HCT116 (cell line): ENCODE measurements around the gene STRAP. TPM values are rescaled to one million over a fixed set of nuclear protein-coding genes. Genes with fewer than 3 reads are reported as not detected.

Experiments
- ATAC-seq: fragments of 200-7000 bp; cut with Tn5 transposase; 2 replicates; pipeline ENCODE4 v1.9.1; 2020; ENCODE audit warnings: mild to moderate bottlenecking, moderate library complexity
- BruUV-seq: library from RNA; stranded (reverse); fragments of 400-500 nt; replicated peaks from 2 replicates; lab custom pipeline; 2021; lab: Mats Ljungman, UMichigan
- CTCF ChIA-PET: fragments of 300-600 bp; sonication (Branson Sonifier 250); formaldehyde crosslinking; loops from one replicate; lab custom pipeline; 2021; ENCODE audit warnings: antibody characterized with exemption; lab: Charles Lee
- POLR2A ChIA-PET: fragments of 300-600, 350-600 bp; sonication (Branson Sonifier 250); formaldehyde crosslinking; loops from one replicate; lab custom pipeline; 2021; ENCODE audit warnings: antibody characterized with exemption; lab: Charles Lee
- RAD21 ChIA-PET, 2 experiments: fragments of 300-600 bp; sonication (Branson Sonifier 250); formaldehyde crosslinking; loops; one replicate each; lab custom pipeline; 2023; ENCODE audit warnings: low total read pairs in 2 of 2; ENCODE audit not compliant: uncharacterized antibody in 2 of 2, unreplicated experiment in 2 of 2, low non-redundant PET in 1 of 2; lab: Charles Lee
- DNase-seq: peaks from one replicate; pipeline ENCODE4 v3.0.0-alpha.2; 2010; ENCODE audit warnings: low read depth, low spot score
- H2AFZ ChIP-seq: fragments of 200-600 bp; shearing (Covaris generic), sonication (generic); 2 replicates; pipeline ENCODE4 v1.6.1; 2017; ENCODE audit warnings: low read depth, mixed run types, mixed read lengths, antibody characterized with exemption, low read length; ENCODE audit not compliant: poor library complexity, severe bottlenecking
- H3K27ac ChIP-seq: 2 replicates; pipeline ENCODE4 v1.5.1; 2012; ENCODE audit warnings: low read depth, low read length
- H3K27me3 ChIP-seq: fragments of 200-600 bp; sonication (generic); 2 replicates; pipeline ENCODE4 v1.6.1; 2016; ENCODE audit warnings: mixed run types, low read length, mixed read lengths; ENCODE audit not compliant: insufficient read depth
- H3K36me3 ChIP-seq, 2 experiments: fragments of 200-500 bp in 1 of 2; fragments of 200-600 bp in 1 of 2; sonication (Bioruptor generic) in 1 of 2; sonication (generic) in 1 of 2; 2 replicates each; pipeline versions ENCODE4 v1.5.1 to v1.6.1; 2014 to 2016; ENCODE audit warnings: low read length in 2 of 2, inconsistent platforms in 1 of 2, mixed read lengths in 1 of 2, mixed run types in 1 of 2; ENCODE audit not compliant: insufficient read depth in 2 of 2, control insufficient read depth in 1 of 2
- H3K4me1 ChIP-seq, 2 experiments: fragments of 200-600 bp in 1 of 2; sonication (generic) in 1 of 2; 2 replicates each; pipeline versions ENCODE4 v1.5.1 to v1.6.1; 2012 to 2017; ENCODE audit warnings: low read length in 2 of 2, inconsistent platforms in 1 of 2, mild to moderate bottlenecking in 1 of 2, mixed read lengths in 1 of 2, mixed run types in 1 of 2, moderate library complexity in 1 of 2; ENCODE audit not compliant: insufficient read depth in 2 of 2, control insufficient read depth in 1 of 2
- H3K4me2 ChIP-seq: fragments of 200-600 bp; sonication (generic); 2 replicates; pipeline ENCODE4 v1.6.1; 2017; ENCODE audit warnings: mixed run types, low read length, mixed read lengths
- H3K4me3 ChIP-seq, 2 experiments: fragments of 200-600 bp in 1 of 2; sonication (generic) in 1 of 2; replicated peaks in 1 of 2; 2 replicates each; pipeline ENCODE4 v1.5.1; 2011 to 2016; ENCODE audit warnings: low read length in 2 of 2, control low read depth in 1 of 2, low read depth in 1 of 2, mild to moderate bottlenecking in 1 of 2, mixed read lengths in 1 of 2, mixed run types in 1 of 2
- H3K79me2 ChIP-seq: fragments of 200-600 bp; sonication (generic); 2 replicates; pipeline ENCODE4 v1.6.1; 2017; ENCODE audit warnings: mild to moderate bottlenecking, mixed run types, low read length, moderate library complexity, mixed read lengths; ENCODE audit not compliant: insufficient read depth
- H3K9ac ChIP-seq: fragments of 200-600 bp; sonication (generic); 2 replicates; pipeline ENCODE4 v1.6.1; 2016; ENCODE audit warnings: low read length, mixed read lengths
- H3K9me2 ChIP-seq: fragments of 200-600 bp; sonication (generic), shearing (Covaris generic); 2 replicates; pipeline ENCODE4 v1.6.1; 2017; ENCODE audit warnings: mixed run types, mild to moderate bottlenecking, moderate library complexity; ENCODE audit not compliant: insufficient read depth
- H3K9me3 ChIP-seq, 2 experiments: fragments of 200-500 bp in 1 of 2; fragments of 200-600 bp in 1 of 2; sonication (Bioruptor generic) in 1 of 2; sonication (generic) in 1 of 2; 2 replicates each; pipeline ENCODE4 v1.6.1; 2014 to 2017; ENCODE audit warnings: low read length in 2 of 2, mixed read lengths in 2 of 2, inconsistent platforms in 1 of 2, low read depth in 1 of 2, mild to moderate bottlenecking in 1 of 2, mixed run types in 1 of 2, moderate library complexity in 1 of 2; ENCODE audit not compliant: control insufficient read depth in 1 of 2, insufficient read depth in 1 of 2
- H4K20me1 ChIP-seq: fragments of 200-600 bp; sonication (generic), shearing (Covaris generic); 2 replicates; pipeline ENCODE4 v1.6.1; 2017; ENCODE audit warnings: mixed run types, mild to moderate bottlenecking, moderate library complexity; ENCODE audit not compliant: insufficient read depth
- CBX3 ChIP-seq: IDR thresholded peaks from 2 replicates; pipeline ENCODE4 v1.6.1; 2012; ENCODE audit warnings: low read depth
- EZH2phosphoT487 ChIP-seq: fragments of 200-600 bp; IDR thresholded peaks from 2 replicates; pipeline ENCODE4 v1.6.1; 2018; ENCODE audit warnings: antibody characterized with exemption, borderline replicate concordance
- FOSL1 ChIP-seq: IDR thresholded peaks from 2 replicates; pipeline ENCODE4 v1.6.1; 2012; ENCODE audit warnings: low read depth
- JUND ChIP-seq: IDR thresholded peaks from 2 replicates; pipeline ENCODE4 v1.6.1; 2012
- POLR2A ChIP-seq: IDR thresholded peaks from 2 replicates; pipeline ENCODE4 v1.7.0; 2011; ENCODE audit warnings: borderline replicate concordance; ENCODE audit not compliant: insufficient read depth, insufficient read length; ENCODE audit errors: extremely low read depth
- RAD21 ChIP-seq: IDR thresholded peaks from 2 replicates; pipeline ENCODE4 v1.6.1; 2012; ENCODE audit warnings: low read depth, mild to moderate bottlenecking
- SP1 ChIP-seq: IDR thresholded peaks from 2 replicates; pipeline ENCODE4 v1.6.1; 2012; ENCODE audit warnings: low read depth
- SRF ChIP-seq: IDR thresholded peaks from 2 replicates; pipeline ENCODE4 v1.6.1; 2012; ENCODE audit warnings: low read depth
- TCF7L2 ChIP-seq: IDR thresholded peaks from 2 replicates; pipeline ENCODE4 v1.7.0; 2011; ENCODE audit warnings: borderline replicate concordance, inconsistent platforms; ENCODE audit not compliant: insufficient read depth, insufficient read length; ENCODE audit errors: extremely low read depth
- YY1 ChIP-seq: IDR thresholded peaks from 2 replicates; pipeline ENCODE4 v1.6.1; 2011; ENCODE audit warnings: low read length, low read depth, moderate library complexity, mild to moderate bottlenecking; ENCODE audit not compliant: insufficient replicate concordance; ENCODE audit errors: extremely low read depth
- intact Hi-C: fragments of 100-400 bp; cut with micrococcal nuclease; formaldehyde crosslinking; loops from 2 replicates; pipeline ENCODE4 v1.10.0; 2022
- total RNA-seq: library from RNA; stranded (reverse); gene quantifications from one replicate; pipeline ENCODE4 v1.2.1, GENCODE V29; 2021; ENCODE audit not compliant: unreplicated experiment
- TF ChIP-seq, protein P1 (sequence below): IDR thresholded peaks from 2 replicates; pipeline ENCODE4 v1.6.1; 2012
- TF ChIP-seq, protein P2 (sequence below): IDR thresholded peaks from 2 replicates; pipeline ENCODE4 v1.6.1; 2011; ENCODE audit warnings: mild to moderate bottlenecking, low read length, moderate library complexity; ENCODE audit not compliant: insufficient replicate concordance; ENCODE audit errors: extremely low read depth

STRAP gene
- total RNA-seq, 1 experiment from 2014 or later: 156 TPM

DNA sequence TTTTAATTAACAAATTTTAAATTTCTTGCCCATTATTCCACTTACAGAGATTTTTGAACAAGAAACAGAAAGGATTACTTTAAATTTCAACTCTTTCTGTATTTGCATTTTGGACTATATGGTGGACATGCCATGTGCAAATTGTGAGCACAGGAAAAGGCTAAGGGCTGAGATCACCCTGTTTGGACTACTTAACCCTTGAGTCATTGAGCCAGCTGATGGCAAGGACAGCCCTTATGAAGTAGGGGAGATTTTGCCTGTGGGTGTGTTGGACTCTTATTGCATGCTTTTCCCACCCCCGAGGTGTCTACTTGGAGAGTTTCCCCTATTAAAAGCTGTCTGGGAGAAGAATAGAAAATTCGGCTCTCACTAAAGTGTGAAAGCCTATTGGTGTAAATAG lies 46.2 kb downstream of the STRAP start:
- Histone ChIP-seq H3K9ac (no peak overlapping the region), H2AFZ (no peak overlapping the region), H3K9me3 (no peaks in the 10 kb centered on the region), H3K27ac (no peak overlapping the region), H3K27me3 (no peaks in the 10 kb centered on the region), H4K20me1 (no peaks in the 10 kb centered on the region), H3K4me3 (no peak overlapping the region), H3K9me2 (no peaks in the 10 kb centered on the region), H3K79me2 (no peaks in the 10 kb centered on the region; the same call in 1 of the 2 replicates), H3K36me3 (no peaks in the 10 kb centered on the region), H3K4me1 (peaks cover 2 to 22% of the 10 kb centered on the region in 2 experiments; a peak in 3 of 4 replicates), H3K4me2 (peak overlapping the region; percentile 13; the same call in 1 of the 2 replicates)
- no TSS peak for BruUV-seq
- RAD21 ChIA-PET: no interaction called here
- no peak for DNase-seq
- POLR2A ChIA-PET: no interaction called here
- CTCF ChIA-PET: no interaction called here
- intact Hi-C loops: no loop called here
- TF ChIP-seq TCF7L2 (no peak), CBX3 (no peak), SRF (no peak), EZH2phosphoT487 (no peak), YY1 (no peak), POLR2A (no peak), JUND (no peak), SP1 (no peak), FOSL1 (no peak), RAD21 (no peak)
- TF ChIP-seq, protein P1, sequence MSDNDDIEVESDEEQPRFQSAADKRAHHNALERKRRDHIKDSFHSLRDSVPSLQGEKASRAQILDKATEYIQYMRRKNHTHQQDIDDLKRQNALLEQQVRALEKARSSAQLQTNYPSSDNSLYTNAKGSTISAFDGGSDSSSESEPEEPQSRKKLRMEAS: no peak
- TF ChIP-seq, protein P2, sequence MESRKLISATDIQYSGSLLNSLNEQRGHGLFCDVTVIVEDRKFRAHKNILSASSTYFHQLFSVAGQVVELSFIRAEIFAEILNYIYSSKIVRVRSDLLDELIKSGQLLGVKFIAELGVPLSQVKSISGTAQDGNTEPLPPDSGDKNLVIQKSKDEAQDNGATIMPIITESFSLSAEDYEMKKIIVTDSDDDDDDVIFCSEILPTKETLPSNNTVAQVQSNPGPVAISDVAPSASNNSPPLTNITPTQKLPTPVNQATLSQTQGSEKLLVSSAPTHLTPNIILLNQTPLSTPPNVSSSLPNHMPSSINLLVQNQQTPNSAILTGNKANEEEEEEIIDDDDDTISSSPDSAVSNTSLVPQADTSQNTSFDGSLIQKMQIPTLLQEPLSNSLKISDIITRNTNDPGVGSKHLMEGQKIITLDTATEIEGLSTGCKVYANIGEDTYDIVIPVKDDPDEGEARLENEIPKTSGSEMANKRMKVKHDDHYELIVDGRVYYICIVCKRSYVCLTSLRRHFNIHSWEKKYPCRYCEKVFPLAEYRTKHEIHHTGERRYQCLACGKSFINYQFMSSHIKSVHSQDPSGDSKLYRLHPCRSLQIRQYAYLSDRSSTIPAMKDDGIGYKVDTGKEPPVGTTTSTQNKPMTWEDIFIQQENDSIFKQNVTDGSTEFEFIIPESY: no peak
- ATAC-seq: no peak; the same call in 1 of the 2 replicates
